Gastrocnemius medialis (tissue), 4 donors: ENCODE measurements around the gene PSORS1C2. TPM values are rescaled to one million over a fixed set of nuclear protein-coding genes. Genes with fewer than 3 reads are reported as not detected.
"Not testable (repeated sequence)": the region's sequence is repeated elsewhere in the genome, so short reads cannot be mapped to it uniquely, and the experiment has no call there.

Experiments used
- ATAC-seq, 2 donors: fragments of 150-250 bp; one replicate each; pipeline ENCODE4 v1.9.1; 2016
- DNase-seq, 2 donors: peaks; one replicate each; pipeline ENCODE4 v3.0.0-alpha.2; 2019
- H3K27ac ChIP-seq, 4 donors: fragments of 200-600 bp; sonication (generic); 1 replicate in 1 of 4; 2 replicates in 3 of 4; pipeline ENCODE4 v1.5.1; 2016 to 2018; ENCODE audit warnings: mild to moderate bottlenecking in 2 of 4, moderate library complexity in 1 of 4
- H3K27me3 ChIP-seq, 3 donors: fragments of 200-600 bp; sonication (generic) in 2 of 3; 1 replicate in 1 of 3; 2 replicates in 2 of 3; pipeline versions ENCODE4 v1.5.1 to v1.6.0; 2016 to 2019; ENCODE audit warnings: mild to moderate bottlenecking in 1 of 3, moderate library complexity in 1 of 3
- H3K36me3 ChIP-seq, 2 donors: fragments of 200-600 bp; sonication (generic) in 1 of 2; one replicate each; pipeline ENCODE4 v1.5.1; 2017 to 2018
- H3K4me1 ChIP-seq, 2 donors: fragments of 200-600 bp; sonication (generic) in 1 of 2; one replicate each; pipeline ENCODE4 v1.5.1; 2016 to 2017; ENCODE audit warnings: mild to moderate bottlenecking in 2 of 2
- H3K4me3 ChIP-seq, 4 donors: fragments of 200-600 bp; sonication (generic) in 3 of 4; 1 replicate in 1 of 4; 2 replicates in 3 of 4; pipeline ENCODE4 v1.5.1; 2016 to 2019; ENCODE audit warnings: mild to moderate bottlenecking in 2 of 4
- H3K9me3 ChIP-seq, 3 donors: fragments of 200-600 bp; sonication (generic) in 2 of 3; 1 replicate in 1 of 3; 2 replicates in 2 of 3; pipeline ENCODE4 v1.5.1; 2016 to 2019
- CTCF ChIP-seq, 5 experiments: fragments of 450-650 bp in 3 of 5; fragments of 200-600 bp in 2 of 5; sonication (generic) in 2 of 5; IDR thresholded peaks in 4 of 5; conservative IDR thresholded peaks in 1 of 5; 1 replicate in 4 of 5; 2 replicates in 1 of 5; pipeline ENCODE4 v1.5.1; 2016 to 2019; ENCODE audit warnings: antibody characterized with exemption in 5 of 5, mild to moderate bottlenecking in 3 of 5, moderate library complexity in 3 of 5
- POLR2A ChIP-seq, 2 donors: fragments of 450-650 bp; IDR thresholded peaks; one replicate each; pipeline ENCODE4 v1.6.1; 2017; ENCODE audit warnings: antibody characterized with exemption in 2 of 2, mild to moderate bottlenecking in 2 of 2, moderate library complexity in 2 of 2
- in situ Hi-C, 4 donors: fragments of 200-750 bp; cut with MboI; loops; one replicate each; pipeline versions ENCODE4 v1.15.0 to v1.8.0; 2017; ENCODE audit warnings: low sequenced_read_pairs in 4 of 4
- intact Hi-C: fragments of 100-400 bp; cut with DNase I; formaldehyde crosslinking; loops from one replicate; pipeline ENCODE4 v1.15.1; 2023; ENCODE audit warnings: low total_unique reads
- total RNA-seq, 4 donors: library from RNA; depleted of rRNA; stranded (reverse); fragments of >200 nt; gene quantifications; one replicate each; pipeline versions ENCODE4 v1.1.0 to v1.2.3, GENCODE V29; 2016

The PSORS1C2 gene
- total RNA-seq, result not detected

DNA sequence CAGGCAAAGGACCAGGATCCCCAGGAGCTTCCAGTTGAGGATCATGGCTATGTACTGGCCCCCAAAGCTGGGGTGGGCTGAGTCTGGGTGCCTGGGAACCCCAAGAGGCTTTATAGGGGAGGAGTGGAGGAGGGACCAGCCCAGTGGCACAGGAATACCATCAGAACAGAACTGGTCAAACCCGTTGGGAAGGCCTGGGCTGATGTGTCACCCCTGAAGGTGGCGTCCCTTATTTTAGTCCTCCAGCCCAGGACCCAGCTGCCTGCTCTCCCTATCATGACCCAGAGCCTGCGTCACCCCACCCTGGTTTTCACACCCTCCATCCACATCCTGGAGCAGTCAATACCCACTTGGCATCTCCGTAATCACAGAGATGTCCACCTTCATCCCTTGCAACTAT, at the start of gene PSORS1C2:
PSORS1C2 (minus strand) TSS at position 85 of the 400 bp plus-strand sequence; CDS start at position 45, 40 bp downstream.
- no peak within 1 kb of the TSS for H3K4me3 ChIP-seq
- H3K27me3 ChIP-seq, result no peaks in the 10 kb centered on the region
- H3K9me3 ChIP-seq, result no peaks in the 10 kb centered on the region
- intact Hi-C loops, result no loop called here
- DNase-seq (no peak), ATAC-seq (no peak)
- H3K36me3 ChIP-seq, result peaks cover 0 to 9% of the 10 kb centered on the region in 2 donors
- H3K27ac ChIP-seq, result no peak within 1 kb of the TSS
- in situ Hi-C loops, result loop anchor here (5.0 to 10.0 kb wide), 6 partner anchors 48 to 306 kb away; no protein-coding TSS in a partner anchor
- H3K4me1 ChIP-seq, result no peaks in the 10 kb centered on the region
- no peak for TF ChIP-seq POLR2A (IDR thresholded peaks at IDR 0.05)
- TF ChIP-seq CTCF (IDR thresholded peaks at IDR 0.05 in 4 of 5, conservative IDR thresholded peaks at IDR 0.05 in 1 of 5), result no peak

DNA sequence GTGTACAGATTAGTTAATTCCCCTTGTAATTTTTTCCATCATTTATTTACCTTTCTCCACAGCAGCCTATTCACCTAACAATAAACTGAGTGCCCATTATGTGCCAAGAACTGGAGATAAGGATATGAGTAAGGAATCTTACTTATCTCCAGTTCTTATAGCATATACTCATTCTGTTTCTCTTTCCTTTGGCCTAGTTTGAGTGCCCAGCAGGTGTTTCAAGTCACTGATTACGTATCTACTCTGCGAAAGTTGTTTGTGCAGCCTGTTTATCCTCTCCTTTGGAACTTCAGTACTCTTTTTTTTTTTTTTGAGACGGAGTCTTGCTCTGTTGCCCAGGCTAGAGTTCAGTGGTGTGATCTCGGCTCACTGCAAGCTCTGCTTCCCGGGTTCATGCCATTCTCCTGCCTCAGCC, 48.9 kb upstream of the PSORS1C2 start:
- Histone ChIP-seq H3K27ac (peak overlapping the region in 1 of 4 donors; percentile 88), H3K4me3 (no peak overlapping the region), H3K9me3 (no peaks in the 10 kb centered on the region), H3K4me1 (peaks cover 8 to 16% of the 10 kb centered on the region in 2 donors), H3K36me3 (no peaks in the 10 kb centered on the region), H3K27me3 (no peaks in the 10 kb centered on the region)
- no peak for DNase-seq
- no peak for ATAC-seq
- intact Hi-C loops (loop anchor here (2.0 kb wide), 1 partner anchor 29 kb away; the partner anchor contains the start of gene TCF19), in situ Hi-C loops (loop anchor here in 2 of 4 donors (5.0 kb wide), 1 partner anchor 50 kb away; the partner anchor contains the start of gene PSORS1C2 (in 2 of the 2))
- no peak for TF ChIP-seq POLR2A (IDR thresholded peaks at IDR 0.05)
- TF ChIP-seq CTCF (IDR thresholded peaks at IDR 0.05 in 4 of 5, conservative IDR thresholded peaks at IDR 0.05 in 1 of 5), result no peak

DNA sequence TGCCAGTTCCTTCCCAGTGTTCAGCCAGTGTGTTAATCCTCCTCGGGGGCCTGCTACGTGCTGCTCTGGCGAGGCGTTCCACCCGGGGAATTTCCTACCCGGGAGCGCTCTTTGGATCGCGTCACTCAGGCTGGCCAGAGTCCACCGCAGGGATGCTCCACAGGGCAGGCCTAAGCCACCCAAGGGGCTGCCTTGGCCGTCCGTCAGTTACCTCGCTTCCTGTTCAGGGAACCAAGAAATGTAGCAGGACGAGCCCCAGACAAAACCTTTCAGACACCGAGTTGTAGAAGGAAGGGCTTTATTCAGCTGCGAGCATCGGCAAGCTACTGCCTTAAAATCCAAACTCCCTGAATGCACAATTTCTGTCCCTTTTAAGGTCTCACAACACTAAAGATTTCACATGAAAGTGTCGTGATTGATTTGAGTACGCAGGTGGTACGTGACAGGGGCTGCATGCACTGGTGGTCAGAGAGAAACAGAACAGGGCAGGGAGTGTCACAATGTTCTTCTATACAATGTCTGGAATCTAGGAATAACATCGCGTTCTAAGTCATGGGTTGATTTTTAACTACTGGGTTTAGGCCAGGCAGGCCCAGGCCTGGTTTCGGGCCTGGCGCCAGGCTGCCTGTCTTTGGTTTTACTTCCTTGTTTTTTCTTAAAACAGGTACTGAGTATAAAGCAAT, 47.3 kb upstream of the PSORS1C2 start:
- Histone ChIP-seq H3K4me1 (peaks cover 8 to 16% of the 10 kb centered on the region in 2 donors), H3K27ac (peak overlapping the region; percentile 73 to 88 (median 81)), H3K27me3 (no peaks in the 10 kb centered on the region), H3K4me3 (peak overlapping the region; percentile 37 to 47 (median 42)), H3K36me3 (no peaks in the 10 kb centered on the region), H3K9me3 (no peaks in the 10 kb centered on the region)
- intact Hi-C loops (loop anchor here (2.0 kb wide), 1 partner anchor 27 kb away; the partner anchor contains the start of gene TCF19), in situ Hi-C loops (loop anchor here in 2 of 4 donors (5.0 kb wide), 1 partner anchor 49 kb away; the partner anchor contains the start of gene PSORS1C2 (in 2 of the 2))
- ATAC-seq (peak; percentile 80 to 81), DNase-seq (peak; percentile 52 to 78)
- peak; percentile 6 to 50 for TF ChIP-seq POLR2A (IDR thresholded peaks at IDR 0.05)
- TF ChIP-seq CTCF (IDR thresholded peaks at IDR 0.05 in 4 of 5, conservative IDR thresholded peaks at IDR 0.05 in 1 of 5), result no peak

GRCh38 chr6:31185695-31186051, 46.8 kb upstream of the PSORS1C2 start:
- Histone ChIP-seq H3K27ac (peak overlapping the region; percentile 73 to 88 (median 81)), H3K4me3 (peak overlapping the region; percentile 37 to 47 (median 42)), H3K4me1 (peaks cover 8 to 16% of the 10 kb centered on the region in 2 donors)
- intact Hi-C loops, result loop anchor here (2.0 kb wide), 1 partner anchor 27 kb away; the partner anchor contains the start of gene TCF19
- not testable (repeated sequence) for DNase-seq, H3K36me3 ChIP-seq, H3K9me3 ChIP-seq, H3K27me3 ChIP-seq
- peak; percentile 39 to 54 for ATAC-seq
- in situ Hi-C loops, result loop anchor here in 2 of 4 donors (5.0 kb wide), 1 partner anchor 48 kb away; the partner anchor contains the start of gene PSORS1C2 (in 2 of the 2)

GRCh38 chr6:31183859-31184258, 45.0 kb upstream of the PSORS1C2 start:
- H3K4me3 ChIP-seq, H3K27me3 ChIP-seq, H3K9me3 ChIP-seq, H3K36me3 ChIP-seq, intact Hi-C loops, ATAC-seq, DNase-seq, H3K27ac ChIP-seq, in situ Hi-C loops: not testable (repeated sequence)
- peaks cover 8 to 16% of the 10 kb centered on the region in 2 donors for H3K4me1 ChIP-seq

DNA sequence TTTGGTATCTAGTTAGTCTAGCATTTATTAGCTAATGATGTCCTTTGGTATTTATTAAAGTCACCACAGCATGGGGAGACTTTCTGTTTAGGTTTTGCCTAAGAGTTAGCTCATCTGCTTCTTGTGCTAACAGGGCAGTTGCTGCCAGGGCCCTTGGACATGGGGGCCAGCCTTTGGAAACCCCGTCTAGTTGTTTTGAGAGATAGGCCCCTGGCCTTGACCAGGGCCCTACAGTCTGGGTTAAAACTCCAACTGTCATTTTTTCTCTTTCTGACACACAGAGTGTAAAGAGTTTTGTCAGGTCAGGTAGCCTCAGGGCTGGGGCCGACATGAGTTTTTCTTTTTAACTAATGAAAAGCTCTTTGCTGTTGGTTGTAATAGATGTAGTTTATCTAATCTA, 44.4 kb upstream of the PSORS1C2 start:
- in situ Hi-C loops, H3K27ac ChIP-seq, ATAC-seq, DNase-seq, H3K9me3 ChIP-seq, H3K4me3 ChIP-seq, H3K36me3 ChIP-seq, intact Hi-C loops, H3K27me3 ChIP-seq: not testable (repeated sequence)
- peaks cover 8 to 16% of the 10 kb centered on the region in 2 donors for H3K4me1 ChIP-seq
